SU-DHL-6 (cell line): Measurements from ENCODE around the gene HMX1.

Source experiments
- CTCF ChIP-seq: fragments of 200-600 bp; sonication (generic); IDR thresholded peaks from one replicate; pipeline ENCODE4 v1.5.1; 2017; ENCODE audit warnings: antibody characterized with exemption, mild to moderate bottlenecking, low read length, moderate library complexity; ENCODE audit not compliant: insufficient read depth, poor library complexity, severe bottlenecking
- EZH2phosphoT487 ChIP-seq: fragments of 200-600 bp; sonication (generic), shearing (Covaris generic); conservative IDR thresholded peaks from 2 replicates; pipeline ENCODE4 v1.6.1; 2018; ENCODE audit warnings: mild to moderate bottlenecking, antibody characterized with exemption, low read length, moderate library complexity, mixed read lengths

DNA sequence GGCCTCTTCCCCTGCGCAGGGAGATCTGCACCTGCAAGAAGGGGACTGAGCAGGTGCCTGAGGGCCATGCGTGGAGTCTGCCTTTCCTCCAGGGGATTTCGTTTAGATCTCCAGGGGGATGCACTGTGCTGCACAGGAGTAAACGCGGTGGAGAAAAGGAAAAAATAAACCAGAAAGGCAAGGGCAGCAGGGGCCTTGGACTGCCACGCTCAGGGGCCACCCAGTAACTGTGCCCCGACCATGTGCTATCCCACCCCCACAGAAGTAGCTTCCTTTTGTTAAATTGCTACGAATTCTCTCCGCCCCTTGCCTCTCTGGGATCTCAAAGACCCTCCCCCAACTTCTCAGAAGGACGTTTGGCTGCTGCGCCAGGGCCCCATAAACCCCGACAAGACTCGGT is 17.2 kb upstream of the HMX1 start:
- TF ChIP-seq CTCF, result no peak
- TF ChIP-seq EZH2phosphoT487, result no peak
